Esophagus squamous epithelium (tissue), 4 donors: ENCODE results near the gene CD44.

Experiments
- CTCF ChIP-seq, 6 experiments: fragments of 450-650 bp in 4 of 6; fragments of 200-600 bp in 2 of 6; sonication (generic) in 2 of 6; IDR thresholded peaks; one replicate each; pipeline ENCODE4 v1.5.1; 2016 to 2019; ENCODE audit warnings: antibody characterized with exemption in 6 of 6, mild to moderate bottlenecking in 4 of 6, moderate library complexity in 4 of 6
- POLR2A ChIP-seq, 4 donors: fragments of 450-650 bp; IDR thresholded peaks; one replicate each; pipeline ENCODE4 v1.6.1; 2017; ENCODE audit warnings: antibody characterized with exemption in 4 of 4, mild to moderate bottlenecking in 4 of 4, moderate library complexity in 3 of 4

- TF ChIP-seq CTCF (IDR thresholded peaks at IDR 0.05) = no peak
- no peak for TF ChIP-seq POLR2A (IDR thresholded peaks at IDR 0.05)
Observed at GRCh38 chr11:35177370-35177769, 38.4 kb downstream of the CD44 start.
